BE2C (cell line): Measurements from ENCODE around the gene PARD3B.

ENCODE experiments used
- DNase-seq: peaks from one replicate; pipeline ENCODE4 v3.0.0-alpha.2; 2020
- H3K27me3 ChIP-seq: fragments of 250-450 bp; sonication (Bioruptor Pico); 2 replicates; pipeline ENCODE4 v1.5.1; 2020; ENCODE audit warnings: mild to moderate bottlenecking
- H3K36me3 ChIP-seq: fragments of 250-450 bp; sonication (Bioruptor Pico); 2 replicates; pipeline ENCODE4 v1.5.1; 2020; ENCODE audit warnings: mild to moderate bottlenecking
- H3K4me1 ChIP-seq: fragments of 250-450 bp; sonication (Bioruptor Pico); 2 replicates; pipeline ENCODE4 v1.5.1; 2020
- H3K4me3 ChIP-seq: 2 replicates; pipeline ENCODE4 v1.5.1; 2011; ENCODE audit warnings: low read depth, low read length
- H3K9me3 ChIP-seq: fragments of 250-450 bp; sonication (Bioruptor Pico); 2 replicates; pipeline ENCODE4 v1.5.1; 2020
- CTCF ChIP-seq: IDR thresholded peaks from 2 replicates; pipeline ENCODE4 v1.5.1; 2012; ENCODE audit warnings: mild to moderate bottlenecking, low read depth, low read length

Gene PARD3B

GRCh38 chr2:204920776-204921175, 375.5 kb downstream of the PARD3B start:
- no peaks in the 10 kb centered on the region for H3K9me3 ChIP-seq

GRCh38 chr2:204923957-204924356, 378.7 kb downstream of the PARD3B start:
- no peak for TF ChIP-seq CTCF
- peaks cover 6% of the 10 kb centered on the region; the same call in 1 of the 2 replicates for H3K4me1 ChIP-seq

More at GRCh38 chr2:204920776-204921175, 375.5 kb downstream of the PARD3B start:
- no peaks in the 10 kb centered on the region for H3K36me3 ChIP-seq
- DNase-seq, result no peak
- no peak for TF ChIP-seq CTCF
- H3K27me3 ChIP-seq, result no peaks in the 10 kb centered on the region
- H3K4me3 ChIP-seq, result no peak overlapping the region
- H3K4me1 ChIP-seq, result peaks cover 6% of the 10 kb centered on the region; the same call in 1 of the 2 replicates

GRCh38 chr2:204931562-204931961, 386.3 kb downstream of the PARD3B start:
- H3K4me1 ChIP-seq, result peaks cover 8% of the 10 kb centered on the region
- no peak overlapping the region for H3K4me3 ChIP-seq
- no peak for DNase-seq
- no peaks in the 10 kb centered on the region for H3K27me3 ChIP-seq
- no peaks in the 10 kb centered on the region for H3K36me3 ChIP-seq
- no peaks in the 10 kb centered on the region for H3K9me3 ChIP-seq
- TF ChIP-seq CTCF, result no peak

More at GRCh38 chr2:204923957-204924356, 378.7 kb downstream of the PARD3B start:
- DNase-seq, result no peak
- H3K27me3 ChIP-seq, result no peaks in the 10 kb centered on the region
- no peaks in the 10 kb centered on the region for H3K9me3 ChIP-seq
- H3K4me3 ChIP-seq, result no peak overlapping the region
- H3K36me3 ChIP-seq, result no peaks in the 10 kb centered on the region

GRCh38 chr2:204933735-204934374, 388.6 kb downstream of the PARD3B start:
- H3K27me3 ChIP-seq, result no peaks in the 10 kb centered on the region
- DNase-seq, result peak; percentile 9
- peaks cover 8% of the 10 kb centered on the region for H3K4me1 ChIP-seq
- TF ChIP-seq CTCF, result no peak
- H3K4me3 ChIP-seq, result no peak overlapping the region
- no peaks in the 10 kb centered on the region for H3K9me3 ChIP-seq
- H3K36me3 ChIP-seq, result no peaks in the 10 kb centered on the region

- TF ChIP-seq CTCF, result no peak
- Histone ChIP-seq H3K4me3 (no peak overlapping the region), H3K4me1 (no peaks in the 10 kb centered on the region), H3K27me3 (no peaks in the 10 kb centered on the region), H3K36me3 (no peaks in the 10 kb centered on the region), H3K9me3 (no peaks in the 10 kb centered on the region)
- no peak for DNase-seq
These were observed 399.7 kb downstream of the PARD3B start for GRCh38 chr2:204944927-204945326.

- no peak overlapping the region for H3K4me3 ChIP-seq
- no peaks in the 10 kb centered on the region for H3K4me1 ChIP-seq
- H3K27me3 ChIP-seq, result no peaks in the 10 kb centered on the region
- DNase-seq, result no peak
- no peaks in the 10 kb centered on the region for H3K9me3 ChIP-seq
- TF ChIP-seq CTCF, result no peak
- no peaks in the 10 kb centered on the region for H3K36me3 ChIP-seq
These were observed 400.1 kb downstream of the PARD3B start for GRCh38 chr2:204945376-204945775.
